T-cell (primary cell): ENCODE measurements around the gene TMEM109. TPM values are rescaled to one million over a fixed set of nuclear protein-coding genes. Genes with fewer than 3 reads are reported as not detected.
A peak's percentile ranks its signal among the peaks of the same experiment; 100 is the strongest.

ENCODE experiments used
- ATAC-seq, 4 experiments: fragments of 200-7000 bp in 3 of 4; fragments of 150-1000 bp in 1 of 4; cut with Tn5 transposase; replicated peaks in 1 of 4; 1 replicate in 3 of 4; 2 replicates in 1 of 4; pipeline ENCODE4 v1.10.0; 2021; ENCODE audit warnings: moderate library complexity in 3 of 4, mild to moderate bottlenecking in 2 of 4, moderate number of reproducible peaks in 1 of 4
- CTCF ChIA-PET, 2 donors: fragments of 300-600 bp; sonication (Branson Sonifier 250); formaldehyde crosslinking; loops; one replicate each; lab custom pipeline; 2022; ENCODE audit warnings: antibody characterized with exemption in 2 of 2; lab: Charles Lee
- POLR2A ChIA-PET, 2 donors: fragments of 300-600 bp; sonication (Branson Sonifier 250); formaldehyde crosslinking; loops; one replicate each; lab custom pipeline; 2022; ENCODE audit warnings: antibody characterized with exemption in 2 of 2; lab: Charles Lee
- DNase-seq, 35 experiments: peaks; one replicate each; pipeline versions ENCODE4 v3.0.0 to v3.0.0-alpha.2; 2013 to 2023
- H3K27ac ChIP-seq: one replicate; pipeline ENCODE4 v1.5.1; 2013; ENCODE audit warnings: low read length
- H3K27me3 ChIP-seq, 2 experiments: replicated peaks in 1 of 2; 1 replicate in 1 of 2; 2 replicates in 1 of 2; pipeline versions ENCODE4 v1.6.1 to v1.7.0; 2013; ENCODE audit warnings: low read length in 1 of 2, mixed read lengths in 1 of 2; ENCODE audit not compliant: control insufficient read depth in 2 of 2, insufficient read depth in 2 of 2; ENCODE audit errors: extremely low read depth in 1 of 2
- H3K36me3 ChIP-seq, 2 donors: 1 replicate in 1 of 2; 2 replicates in 1 of 2; pipeline versions ENCODE4 v1.6.1 to v1.7.0; 2013; ENCODE audit warnings: low read length in 1 of 2; ENCODE audit not compliant: control insufficient read depth in 2 of 2, insufficient read depth in 1 of 2; ENCODE audit errors: extremely low read depth in 1 of 2
- H3K4me1 ChIP-seq, 2 experiments: 1 replicate in 1 of 2; 2 replicates in 1 of 2; pipeline versions ENCODE4 v1.6.1 to v1.7.0; 2013; ENCODE audit warnings: low read length in 2 of 2, mixed read lengths in 1 of 2; ENCODE audit not compliant: insufficient read depth in 2 of 2, control insufficient read depth in 1 of 2; ENCODE audit errors: extremely low read depth in 1 of 2
- H3K4me3 ChIP-seq, 2 donors: 1 replicate in 1 of 2; 2 replicates in 1 of 2; pipeline versions ENCODE4 v1.5.1 to v1.7.0; 2013; ENCODE audit warnings: mild to moderate bottlenecking in 2 of 2, low read length in 1 of 2, moderate library complexity in 1 of 2; ENCODE audit not compliant: control insufficient read depth in 1 of 2; ENCODE audit errors: extremely low read depth in 1 of 2
- H3K9me3 ChIP-seq: 2 replicates; pipeline ENCODE4 v1.7.0; 2013
- H3K27ac Mint-ChIP-seq, 2 donors: one replicate each; pipeline ENCODE4 v1.8.0; 2020 to 2021; ENCODE audit warnings: mild to moderate bottlenecking in 2 of 2, mixed read lengths in 2 of 2
- H3K27me3 Mint-ChIP-seq, 2 donors: one replicate each; pipeline ENCODE4 v1.8.0; 2021 to 2022; ENCODE audit warnings: mixed read lengths in 2 of 2
- H3K36me3 Mint-ChIP-seq: one replicate; pipeline ENCODE4 v1.8.0; 2021; ENCODE audit warnings: mixed read lengths
- H3K4me1 Mint-ChIP-seq, 3 donors: one replicate each; pipeline ENCODE4 v1.8.0; 2020 to 2022; ENCODE audit warnings: mixed read lengths in 3 of 3, mild to moderate bottlenecking in 1 of 3
- H3K4me3 Mint-ChIP-seq, 3 donors: one replicate each; pipeline ENCODE4 v1.8.0; 2020 to 2022; ENCODE audit warnings: mild to moderate bottlenecking in 3 of 3, mixed read lengths in 3 of 3, moderate library complexity in 3 of 3
- H3K9me3 Mint-ChIP-seq, 3 donors: one replicate each; pipeline ENCODE4 v1.8.0; 2020 to 2022; ENCODE audit warnings: mixed read lengths in 3 of 3
- WGBS: methylation state at CpG from one replicate; pipeline ENCODE4 v1.1.5; 2013; ENCODE audit warnings: missing lambda C conversion rate; ENCODE audit not compliant: insufficient coverage; 5-methylcytosine and 5-hydroxymethylcytosine counted together
- total RNA-seq, 35 experiments: library from RNA in 6 of 35; stranded (reverse) in 6 of 35; fragments of 120-200 nt in 1 of 35; gene quantifications; one replicate each; pipeline versions ENCODE4 v1.2.1 to v1.2.4 and lab custom pipeline; 2013 to 2026

TMEM109 gene
- total RNA-seq: 10 to 100 TPM; 55.6 to 82.1 (median 71.8) TPM
- 56.9 TPM for total RNA-seq (2013)
- total RNA-seq (lab: John Stamatoyannopoulos, UW): 41.1 to 145 (median 53.7) reads per million in 29 experiments

DNA sequence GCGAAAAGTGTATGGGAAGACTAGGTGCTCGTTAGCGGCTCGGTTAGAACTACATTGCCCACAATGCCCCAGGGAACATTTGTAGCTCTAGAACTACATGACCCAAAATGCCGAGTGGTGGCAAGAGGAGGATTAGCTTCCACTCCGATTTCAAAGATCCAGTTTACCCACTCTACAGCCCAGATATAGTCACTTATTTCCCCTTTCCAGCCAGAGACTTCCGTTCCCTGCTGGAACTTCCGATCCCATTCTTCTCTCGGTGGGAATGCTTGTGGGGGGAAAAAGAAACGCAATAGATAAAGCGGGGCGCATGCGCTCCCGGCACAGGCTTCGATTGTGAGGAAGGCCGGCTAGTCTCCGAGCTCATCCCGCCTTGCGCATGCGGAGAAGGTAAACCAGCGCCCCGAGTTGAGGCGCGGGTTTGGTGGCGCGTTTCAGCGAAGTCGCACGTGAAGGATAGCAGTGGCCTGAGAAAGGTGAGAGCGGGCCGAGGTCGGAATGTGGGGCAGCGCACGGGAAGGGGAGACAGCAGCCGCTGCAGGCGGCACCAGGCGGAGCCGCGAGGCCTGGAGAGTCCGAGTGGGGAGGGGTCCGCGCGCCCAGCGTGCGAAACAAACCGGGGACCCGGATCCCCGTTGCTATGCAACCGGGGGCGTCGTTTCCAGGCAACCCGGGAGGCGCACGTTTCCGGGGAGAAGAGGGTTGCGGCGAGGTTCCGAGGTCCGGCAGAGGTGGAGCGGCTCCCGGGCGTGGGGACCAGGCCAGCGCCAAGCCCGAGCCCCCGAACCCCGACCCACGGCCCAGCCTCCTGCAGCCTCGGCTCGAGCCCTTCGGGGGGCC lies at the start of gene TMEM109:
Gene TMEM109, plus strand, starts transcription at position 366 of the 840 bp plus-strand sequence. CDS start 5,536 bp downstream, outside the sequence.
- no peaks in the 10 kb centered on the region for H3K9me3 Mint-ChIP-seq
- peaks cover 63 to 69% (median 65%) of the 10 kb centered on the region in 3 donors for H3K4me1 Mint-ChIP-seq
- WGBS: under 1% methylated on average over 63 of the region's 70 CpGs
- Histone ChIP-seq H3K4me3 (peak within 1 kb of the TSS; percentile 69 to 96), H3K27me3 (no peaks in the 10 kb centered on the region), H3K4me1 (peaks cover 34 to 66% of the 10 kb centered on the region in 2 experiments), H3K9me3 (no peaks in the 10 kb centered on the region), H3K36me3 (peaks cover 0 to 9% of the 10 kb centered on the region in 2 donors), H3K27ac (peak within 1 kb of the TSS; percentile 94)
- H3K4me3 Mint-ChIP-seq: peak within 1 kb of the TSS; percentile 97 to 98 (median 98)
- ATAC-seq (peak; percentile 70 to 79 (median 74)), DNase-seq (peak; percentile 77 to 93 (median 85))
- POLR2A ChIA-PET: interaction anchor here (0.7 to 1.1 kb wide), 3 partner anchors 72 to 1298 kb away, joined by 3 to 9 read pairs (median 3); no protein-coding TSS in a partner anchor
- CTCF ChIA-PET: interaction anchor here in 1 of 2 donors (0.5 to 2.6 kb wide), 16 partner anchors 9 to 422 kb away, joined by 3 to 16 read pairs (median 4); partner anchors contain the start of gene TMEM132A
- H3K27me3 Mint-ChIP-seq: no peaks in the 10 kb centered on the region
- peak within 1 kb of the TSS; percentile 98 for H3K27ac Mint-ChIP-seq
- peaks cover 4% of the 10 kb centered on the region for H3K36me3 Mint-ChIP-seq

DNA sequence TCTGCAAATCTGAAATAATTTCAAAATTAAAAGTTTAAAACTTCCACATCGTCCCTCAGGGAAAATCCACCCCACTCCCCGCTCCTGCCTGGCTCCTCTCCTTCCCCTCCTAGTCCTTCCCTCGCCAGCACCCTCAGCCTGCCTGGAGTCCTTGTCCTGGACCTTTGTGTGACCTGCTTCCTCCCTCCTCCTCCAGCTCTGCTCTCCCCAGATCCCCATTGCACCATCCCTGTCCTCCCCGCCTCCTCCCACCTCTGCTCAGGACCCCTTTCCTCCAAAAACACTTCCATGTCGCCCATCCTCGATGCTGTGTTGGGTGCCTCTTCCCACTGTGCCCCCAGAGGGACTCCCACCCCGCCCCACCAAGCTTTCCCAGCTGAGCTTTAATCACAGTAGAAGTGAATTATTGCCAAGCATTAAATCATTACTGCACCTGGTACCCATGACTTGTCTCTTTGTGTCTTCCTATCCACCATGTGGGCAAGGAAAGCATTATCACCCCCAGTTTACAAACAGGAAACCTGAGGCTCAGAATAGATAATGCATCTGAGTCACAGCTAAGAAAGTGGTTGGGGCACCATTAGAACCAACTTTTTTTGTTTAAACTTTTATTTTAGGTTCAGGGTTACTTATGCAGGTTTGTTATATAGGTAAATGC lies 49.0 kb upstream of the TMEM109 start:
- Mint-ChIP-seq H3K27me3 (peaks cover 0 to 4% of the 10 kb centered on the region in 2 donors), H3K9me3 (no peaks in the 10 kb centered on the region), H3K4me3 (no peak overlapping the region), H3K36me3 (no peaks in the 10 kb centered on the region), H3K4me1 (peaks cover 0 to 7% (median 4%) of the 10 kb centered on the region in 3 donors), H3K27ac (peak overlapping the region in 1 of 2 donors; percentile 34)
- ChIA-PET POLR2A (no interaction called here), CTCF (interaction anchor here in 1 of 2 donors (0.6 kb wide), 1 partner anchor 224 kb away, joined by 3 read pairs; no protein-coding TSS in a partner anchor)
- peaks cover 0 to 26% of the 10 kb centered on the region in 2 experiments for H3K27me3 ChIP-seq
- 56% methylated on average over 7 of the region's 7 CpGs for WGBS
- no peaks in the 10 kb centered on the region for H3K9me3 ChIP-seq
- H3K27ac ChIP-seq: no peak overlapping the region
- H3K4me3 ChIP-seq: no peak overlapping the region
- peaks cover 0 to 3% of the 10 kb centered on the region in 2 experiments for H3K4me1 ChIP-seq
- DNase-seq (no peak), ATAC-seq (peak in 3 of 4 experiments; percentile 35 to 70 (median 61))
- H3K36me3 ChIP-seq: no peaks in the 10 kb centered on the region

- no peak for DNase-seq
- H3K9me3 ChIP-seq: no peaks in the 10 kb centered on the region
Observed at GRCh38 chr11:60866911-60867870, 46.8 kb upstream of the TMEM109 start, which contains the start of gene ZP1. ZP1 (plus strand) TSS chr11:60867542; CDS start chr11:60867562, 20 bp downstream.

GRCh38 chr11:60867871-60868681 lies 45.9 kb upstream of the TMEM109 start:
- ATAC-seq (no peak), DNase-seq (no peak)
- peaks cover 8 to 33% of the 10 kb centered on the region in 2 experiments for H3K4me1 ChIP-seq
- 64% methylated on average over 6 of the region's 10 CpGs for WGBS
- no peaks in the 10 kb centered on the region for H3K9me3 Mint-ChIP-seq
- peaks cover 0 to 39% of the 10 kb centered on the region in 2 experiments for H3K27me3 ChIP-seq
- H3K4me1 Mint-ChIP-seq: peaks cover 11 to 20% (median 19%) of the 10 kb centered on the region in 3 donors
- H3K36me3 Mint-ChIP-seq: no peaks in the 10 kb centered on the region
- CTCF ChIA-PET: no interaction called here
- H3K4me3 Mint-ChIP-seq: no peak overlapping the region
- POLR2A ChIA-PET: interaction anchor here in 1 of 2 donors (0.5 kb wide), 1 partner anchor 13 kb away, joined by 3 read pairs; no protein-coding TSS in a partner anchor
- H3K27me3 Mint-ChIP-seq: peaks cover 0 to 4% of the 10 kb centered on the region in 2 donors
- H3K4me3 ChIP-seq: no peak overlapping the region
- H3K9me3 ChIP-seq: no peaks in the 10 kb centered on the region
- no peak overlapping the region for H3K27ac ChIP-seq
- H3K27ac Mint-ChIP-seq: peak overlapping the region in 1 of 2 donors; percentile 43
- H3K36me3 ChIP-seq: no peaks in the 10 kb centered on the region

More at GRCh38 chr11:60866911-60867870, 46.8 kb upstream of the TMEM109 start, which contains the start of gene ZP1:
- peaks cover 0 to 38% of the 10 kb centered on the region in 2 experiments for H3K27me3 ChIP-seq
- Mint-ChIP-seq H3K27me3 (peaks cover 0 to 4% of the 10 kb centered on the region in 2 donors), H3K36me3 (no peaks in the 10 kb centered on the region), H3K4me3 (no peak within 1 kb of the TSS), H3K9me3 (no peaks in the 10 kb centered on the region), H3K27ac (no peak within 1 kb of the TSS), H3K4me1 (peaks cover 7 to 17% (median 16%) of the 10 kb centered on the region in 3 donors)
- WGBS: 75% methylated on average over 9 of the region's 13 CpGs
- no peak within 1 kb of the TSS for H3K27ac ChIP-seq
- POLR2A ChIA-PET: interaction anchor here (0.5 to 0.6 kb wide), 2 partner anchors 12 to 15 kb away, joined by 3 read pairs; no protein-coding TSS in a partner anchor
- H3K36me3 ChIP-seq: no peaks in the 10 kb centered on the region
- CTCF ChIA-PET: no interaction called here
- H3K4me1 ChIP-seq: peaks cover 8 to 25% of the 10 kb centered on the region in 2 experiments
- no peak for ATAC-seq
- H3K4me3 ChIP-seq: no peak within 1 kb of the TSS
